HepG2 (cell line): ENCODE results near the gene DOCK2.

Experiments used
- MTF2 ChIP-seq: sonication (generic); formaldehyde crosslinking; IDR thresholded peaks from 2 replicates; pipeline ENCODE4 v1.5.0; 2020; ENCODE audit warnings: missing genetic modification reagents, borderline replicate concordance
- TAF15 ChIP-seq: fragments of 200-400 bp; formaldehyde crosslinking; IDR thresholded peaks from one replicate; pipeline ENCODE4 v1.6.1; 2018; ENCODE audit warnings: mild to moderate bottlenecking, low read depth, low read length; ENCODE audit not compliant: poor library complexity, severe bottlenecking

DNA sequence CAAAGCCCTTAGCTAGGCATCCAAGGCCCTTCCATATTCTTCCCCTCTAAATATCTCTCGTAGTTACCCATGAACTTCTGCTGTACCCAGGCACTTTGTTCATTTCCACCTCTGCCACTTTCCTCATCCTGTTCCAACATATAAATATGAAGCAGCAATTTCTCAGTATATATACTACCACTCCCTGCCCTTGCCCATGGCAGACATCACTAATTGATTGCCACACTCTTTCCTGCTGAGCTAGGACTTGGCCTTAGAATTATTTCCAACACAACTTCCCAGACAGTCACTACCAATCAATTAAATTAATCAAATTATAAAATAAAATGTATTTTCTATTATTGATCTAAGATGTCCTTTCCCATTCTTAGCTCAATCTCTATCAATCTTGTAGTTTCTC lies 334.7 kb downstream of the DOCK2 start:
- TF ChIP-seq MTF2: no peak
- TF ChIP-seq TAF15: no peak
